RWPE1 (cell line): ENCODE measurements around the gene NAE1.

Experiments
- CTCF ChIA-PET: fragments of 350-600 bp; sonication (Branson Sonifier 250); formaldehyde crosslinking; extraction: SDS; loops from one replicate; lab custom pipeline; 2021; lab: Yijun Ruan, JAX
- POLR2A ChIA-PET: fragments of 400-600 bp; formaldehyde crosslinking; extraction: SDS; loops from one replicate; lab custom pipeline; 2020; ENCODE audit warnings: antibody characterized with exemption; ENCODE audit not compliant: low non-redundant PET; lab: Yijun Ruan, JAX
- DNase-seq: peaks from one replicate; pipeline ENCODE4 v3.0.0; 2012; ENCODE audit warnings: low spot score
- H3K27ac ChIP-seq: fragments of 450-650 bp; 2 replicates; pipeline ENCODE4 v1.5.1; 2017
- TF ChIP-seq, protein P1 (sequence below): fragments of 450-650 bp; conservative IDR thresholded peaks from 2 replicates; pipeline ENCODE4 v1.5.1; 2017; ENCODE audit warnings: low read depth, mild to moderate bottlenecking

Gene NAE1

DNA sequence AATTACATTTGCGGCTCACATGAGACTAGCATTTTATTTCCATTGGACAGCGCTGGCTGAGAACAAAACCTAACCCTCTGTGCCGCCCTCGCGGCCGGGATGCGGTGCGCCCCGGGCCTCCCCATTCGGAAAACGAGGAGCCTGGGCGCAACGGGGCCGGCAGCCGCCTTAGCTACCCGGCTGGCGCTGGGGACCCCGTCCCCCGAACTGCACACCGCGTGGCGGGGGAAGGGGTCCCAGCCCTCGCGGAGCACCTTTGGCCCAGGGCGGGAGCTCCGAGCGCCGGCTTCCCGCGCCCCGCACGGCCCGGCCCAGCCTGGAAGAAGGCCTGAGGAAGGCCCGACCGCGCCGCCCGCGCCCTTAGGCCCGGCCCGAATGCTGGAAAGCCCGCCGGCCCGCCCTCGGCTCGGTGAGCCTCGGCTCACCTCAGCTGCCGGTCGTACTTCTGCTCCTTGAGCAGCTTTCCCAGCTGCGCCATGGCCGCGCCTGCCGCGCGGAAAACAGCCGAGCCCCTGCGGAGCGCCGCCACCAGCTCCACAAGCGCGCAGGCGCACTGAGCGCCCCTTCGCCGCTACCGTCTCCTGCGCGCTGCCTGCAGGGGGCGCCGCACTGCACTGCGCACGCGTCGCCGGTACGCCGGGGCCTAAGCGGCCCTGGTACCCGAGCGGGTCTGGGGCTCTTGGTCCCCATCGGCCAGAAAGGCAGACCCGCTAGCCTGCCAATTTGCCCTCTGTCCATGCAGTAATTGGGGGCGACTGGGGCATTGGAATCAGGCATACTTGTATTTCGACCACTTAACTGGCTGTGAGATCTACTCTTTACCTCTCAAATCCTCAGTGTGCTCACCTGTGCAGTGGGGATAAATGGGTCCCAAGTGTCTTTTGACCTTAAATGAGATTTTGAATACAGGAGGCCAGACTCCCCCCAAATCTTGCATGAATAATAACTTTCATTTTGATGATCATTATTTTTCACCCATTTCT, at the start of gene NAE1:
Gene NAE1 (minus strand): TSS at position 555 of the 983 bp plus-strand sequence. CDS start 77 bp downstream, at position 478.
- ChIA-PET CTCF (interaction anchor here (0.6 to 2.9 kb wide), 17 partner anchors 15 to 706 kb away, joined by 3 to 25 read pairs (median 3); no protein-coding TSS in a partner anchor), POLR2A (interaction anchor here (0.7 to 1.1 kb wide), 3 partner anchors 37 to 51 kb away, joined by 3 to 4 read pairs (median 3); no protein-coding TSS in a partner anchor)
- peak within 1 kb of the TSS; percentile 79 for H3K27ac ChIP-seq
- peak; percentile 87 for DNase-seq
- TF ChIP-seq, protein P1, sequence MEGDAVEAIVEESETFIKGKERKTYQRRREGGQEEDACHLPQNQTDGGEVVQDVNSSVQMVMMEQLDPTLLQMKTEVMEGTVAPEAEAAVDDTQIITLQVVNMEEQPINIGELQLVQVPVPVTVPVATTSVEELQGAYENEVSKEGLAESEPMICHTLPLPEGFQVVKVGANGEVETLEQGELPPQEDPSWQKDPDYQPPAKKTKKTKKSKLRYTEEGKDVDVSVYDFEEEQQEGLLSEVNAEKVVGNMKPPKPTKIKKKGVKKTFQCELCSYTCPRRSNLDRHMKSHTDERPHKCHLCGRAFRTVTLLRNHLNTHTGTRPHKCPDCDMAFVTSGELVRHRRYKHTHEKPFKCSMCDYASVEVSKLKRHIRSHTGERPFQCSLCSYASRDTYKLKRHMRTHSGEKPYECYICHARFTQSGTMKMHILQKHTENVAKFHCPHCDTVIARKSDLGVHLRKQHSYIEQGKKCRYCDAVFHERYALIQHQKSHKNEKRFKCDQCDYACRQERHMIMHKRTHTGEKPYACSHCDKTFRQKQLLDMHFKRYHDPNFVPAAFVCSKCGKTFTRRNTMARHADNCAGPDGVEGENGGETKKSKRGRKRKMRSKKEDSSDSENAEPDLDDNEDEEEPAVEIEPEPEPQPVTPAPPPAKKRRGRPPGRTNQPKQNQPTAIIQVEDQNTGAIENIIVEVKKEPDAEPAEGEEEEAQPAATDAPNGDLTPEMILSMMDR: peak; percentile 98

DNA sequence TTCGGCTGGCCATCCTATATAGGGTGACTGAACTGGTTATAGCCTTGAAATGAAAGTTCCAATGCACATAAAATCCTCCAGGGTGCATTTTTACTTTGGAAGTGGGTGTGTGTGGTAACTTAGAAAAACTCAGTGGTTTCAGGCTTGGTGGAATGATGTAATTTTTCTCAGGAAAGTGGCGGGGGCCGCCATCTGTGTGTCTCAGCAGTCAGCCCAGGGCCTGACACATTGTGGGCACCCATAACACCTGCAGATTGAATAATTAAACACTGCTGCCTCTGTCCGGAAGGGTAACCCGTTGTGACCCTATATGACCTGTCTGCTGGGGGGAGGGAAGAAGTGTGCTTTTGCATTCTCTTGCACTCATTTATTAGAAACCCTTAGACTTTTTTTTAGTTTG, 47.3 kb upstream of the NAE1 start:
- no peak overlapping the region; the same call in 1 of the 2 replicates for H3K27ac ChIP-seq
- TF ChIP-seq, protein P1: no peak
- ChIA-PET POLR2A (no interaction called here), CTCF (no interaction called here)
- DNase-seq: no peak

DNA sequence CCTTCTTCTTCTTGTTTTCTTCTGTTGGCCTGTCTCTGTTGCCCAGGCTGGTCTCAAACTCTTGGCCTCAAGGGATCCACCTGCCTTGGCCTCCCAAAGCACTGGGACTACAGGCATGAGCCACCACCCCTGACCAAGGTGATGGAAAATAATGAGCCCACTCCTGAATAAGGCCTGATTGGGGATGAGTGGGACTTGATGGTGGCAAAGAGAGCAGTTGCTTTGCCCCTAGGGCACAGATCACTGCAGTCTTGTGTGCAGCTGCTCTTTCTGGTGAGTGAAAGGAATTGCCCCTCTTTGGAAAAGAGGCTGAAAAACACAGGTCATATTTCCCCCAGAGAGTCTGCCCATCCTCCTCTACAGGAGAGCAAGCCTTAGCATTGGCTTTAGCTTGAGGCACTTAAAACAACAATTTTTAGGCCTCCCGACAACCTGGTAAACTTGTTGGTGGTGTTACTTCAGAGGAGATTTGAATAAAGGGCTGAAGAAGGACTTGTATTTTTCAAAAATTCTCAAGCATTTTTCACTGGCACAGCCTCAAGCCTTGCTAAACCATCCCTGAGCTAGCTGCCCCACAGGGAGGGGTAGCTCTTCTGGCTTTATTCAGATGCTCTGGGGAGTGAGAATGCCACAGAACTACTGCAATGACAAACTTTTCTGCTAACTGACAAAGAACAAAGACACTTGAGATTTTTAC, 43.5 kb upstream of the NAE1 start:
- DNase-seq: no peak
- H3K27ac ChIP-seq: peak overlapping the region; percentile 49
- CTCF ChIA-PET: interaction anchor here (0.6 to 1.1 kb wide), 2 partner anchors 26 to 452 kb away, joined by 3 to 5 read pairs; no protein-coding TSS in a partner anchor
- TF ChIP-seq, protein P1: no peak
- POLR2A ChIA-PET: no interaction called here

DNA sequence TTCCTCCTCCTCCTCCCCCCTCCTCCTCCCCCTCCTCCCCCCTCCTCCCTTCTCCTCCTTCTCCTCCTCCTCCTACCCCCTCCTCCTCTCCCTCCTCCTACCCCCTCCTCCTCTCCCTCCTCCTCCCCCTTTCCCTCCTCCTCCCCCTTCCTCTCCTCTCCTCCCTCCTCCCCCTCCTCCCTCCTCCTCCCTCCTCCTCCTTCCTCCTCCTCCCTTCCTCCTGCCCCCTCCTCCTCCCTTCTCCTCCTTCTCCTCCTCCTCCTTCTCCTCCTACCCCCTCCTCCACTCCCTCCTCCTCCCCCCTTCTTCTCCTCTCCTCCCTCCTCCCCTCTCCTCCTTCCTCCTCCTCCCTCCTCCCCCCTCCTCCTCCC, 42.9 kb upstream of the NAE1 start:
- ChIA-PET POLR2A (no interaction called here), CTCF (interaction anchor here (0.7 to 1.7 kb wide), 7 partner anchors 9 to 223 kb away, joined by 3 to 14 read pairs (median 4); partner anchors contain the start of gene NAE1)
- H3K27ac ChIP-seq: peak overlapping the region; percentile 82
- TF ChIP-seq, protein P1: no peak
- DNase-seq: no peak

DNA sequence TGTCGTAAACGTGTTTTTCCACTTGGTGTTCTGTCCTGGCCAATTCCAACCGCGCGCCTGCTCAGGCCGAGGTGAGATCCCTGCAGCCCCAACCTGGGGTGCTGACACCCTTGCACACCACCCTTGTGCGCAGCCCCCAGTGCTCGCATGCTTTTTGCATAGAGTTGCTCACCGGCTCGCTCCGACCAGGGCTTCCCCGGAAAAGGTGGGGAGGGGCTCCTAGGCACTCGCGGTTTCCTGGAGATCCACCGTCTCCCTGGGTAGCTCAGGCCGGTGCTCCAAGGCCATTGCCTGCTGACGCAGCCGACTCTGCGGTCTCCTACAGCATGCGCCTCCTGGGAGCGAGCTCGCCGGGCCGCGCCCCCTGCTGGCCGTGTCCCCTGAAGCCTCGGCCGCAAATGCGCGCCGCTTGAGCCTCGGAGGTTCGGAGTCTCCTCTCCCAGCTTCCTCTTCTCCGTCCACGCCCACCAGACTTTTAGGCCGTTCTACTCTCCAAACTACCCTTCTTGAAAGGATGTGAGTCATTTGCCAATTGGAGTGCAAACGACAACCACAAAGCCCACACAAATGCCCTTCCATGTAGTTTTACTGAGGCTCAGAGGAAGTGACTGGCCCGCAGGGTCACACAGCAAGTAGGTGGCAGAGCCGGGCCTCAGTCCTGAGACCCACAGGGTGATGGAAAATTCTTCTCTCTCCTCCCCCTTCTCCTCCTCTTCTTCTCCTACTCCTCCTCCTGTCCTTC, 42.3 kb upstream of the NAE1 start:
- ChIA-PET CTCF (interaction anchor here (0.5 to 1.7 kb wide), 13 partner anchors 10 to 223 kb away, joined by 3 to 14 read pairs (median 3); partner anchors contain the start of gene NAE1), POLR2A (interaction anchor here (0.5 kb wide), 1 partner anchor 42 kb away, joined by 3 read pairs; the partner anchor contains the start of gene NAE1)
- DNase-seq: peak; percentile 86
- peak overlapping the region; percentile 82 for H3K27ac ChIP-seq
- TF ChIP-seq, protein P1: peak; percentile 91
